Mesenchymal stem cell (in vitro differentiated cells and primary cell): ENCODE data around the gene ADAP1.

Experiments
- DNase-seq: peaks from one replicate; pipeline ENCODE4 v3.0.0-alpha.2; 2013
- H2AFZ ChIP-seq: one replicate; pipeline ENCODE4 v1.6.1; 2013; ENCODE audit warnings: low read depth, mild to moderate bottlenecking, control low read depth, inconsistent platforms, low read length, moderate library complexity
- H2AK5ac ChIP-seq: 2 replicates; pipeline ENCODE4 v1.6.1; 2013; ENCODE audit warnings: low read length, moderate library complexity, mild to moderate bottlenecking, inconsistent platforms; ENCODE audit not compliant: severe bottlenecking
- H2BK120ac ChIP-seq: one replicate; pipeline ENCODE4 v1.6.1; 2013; ENCODE audit warnings: low read depth, mild to moderate bottlenecking, inconsistent platforms, low read length, moderate library complexity
- H2BK12ac ChIP-seq, 2 experiments: one replicate each; pipeline ENCODE4 v1.6.1; 2013; ENCODE audit warnings: inconsistent platforms in 2 of 2, low read length in 2 of 2, mild to moderate bottlenecking in 2 of 2, moderate library complexity in 2 of 2, control low read depth in 1 of 2
- H2BK15ac ChIP-seq: one replicate; pipeline ENCODE4 v1.6.1; 2013; ENCODE audit warnings: mild to moderate bottlenecking, low read depth, inconsistent platforms; ENCODE audit not compliant: poor library complexity, severe bottlenecking
- H2BK5ac ChIP-seq: 2 replicates; pipeline ENCODE4 v1.6.1; 2013; ENCODE audit warnings: low read depth, mild to moderate bottlenecking, low read length, control low read depth, inconsistent platforms; ENCODE audit not compliant: poor library complexity, severe bottlenecking
- H3K14ac ChIP-seq, 2 experiments: one replicate each; pipeline ENCODE4 v1.6.1; 2013; ENCODE audit warnings: inconsistent platforms in 2 of 2, low read length in 2 of 2, control low read depth in 1 of 2, mild to moderate bottlenecking in 1 of 2, moderate library complexity in 1 of 2
- H3K18ac ChIP-seq, 2 experiments: one replicate each; pipeline ENCODE4 v1.6.1; 2013; ENCODE audit warnings: inconsistent platforms in 2 of 2, low read length in 2 of 2, control low read depth in 1 of 2, low read depth in 1 of 2, mild to moderate bottlenecking in 1 of 2
- H3K23ac ChIP-seq, 2 experiments: one replicate each; pipeline ENCODE4 v1.6.1; 2013; ENCODE audit warnings: inconsistent platforms in 2 of 2, low read length in 2 of 2, mild to moderate bottlenecking in 2 of 2, moderate library complexity in 2 of 2, control low read depth in 1 of 2
- H3K27ac ChIP-seq: 2 replicates; pipeline ENCODE4 v1.5.1; 2013; ENCODE audit warnings: mild to moderate bottlenecking, moderate library complexity, low read length, control low read depth, inconsistent platforms; ENCODE audit not compliant: poor library complexity, severe bottlenecking
- H3K27me3 ChIP-seq, 2 experiments: 2 replicates each; pipeline versions ENCODE4 v1.6.1 to v1.7.0; 2013; ENCODE audit warnings: low read length in 2 of 2, mild to moderate bottlenecking in 2 of 2, moderate library complexity in 2 of 2, control low read depth in 1 of 2, inconsistent platforms in 1 of 2; ENCODE audit not compliant: control insufficient read depth in 1 of 2, insufficient read depth in 1 of 2
- H3K36me3 ChIP-seq, 2 experiments: 2 replicates each; pipeline versions ENCODE4 v1.6.1 to v1.7.0; 2013; ENCODE audit warnings: low read length in 2 of 2, control low read depth in 1 of 2, inconsistent platforms in 1 of 2, low read depth in 1 of 2, mild to moderate bottlenecking in 1 of 2; ENCODE audit not compliant: insufficient read depth in 2 of 2, control insufficient read depth in 1 of 2
- H3K4ac ChIP-seq, 2 experiments: one replicate each; pipeline ENCODE4 v1.6.1; 2013; ENCODE audit warnings: inconsistent platforms in 2 of 2, low read length in 2 of 2, mild to moderate bottlenecking in 2 of 2, moderate library complexity in 2 of 2, control low read depth in 1 of 2, low read depth in 1 of 2
- H3K4me1 ChIP-seq: 2 replicates; pipeline ENCODE4 v1.6.1; 2013; ENCODE audit warnings: low read depth, low read length, control low read depth; ENCODE audit not compliant: control insufficient read depth, insufficient read depth
- H3K4me2 ChIP-seq: 2 replicates; pipeline ENCODE4 v1.6.1; 2013; ENCODE audit warnings: low read length, mild to moderate bottlenecking, inconsistent platforms; ENCODE audit not compliant: poor library complexity, severe bottlenecking
- H3K4me3 ChIP-seq, 2 experiments: 2 replicates each; pipeline versions ENCODE4 v1.5.1 to v1.7.0; 2013; ENCODE audit warnings: low read length in 2 of 2, mild to moderate bottlenecking in 2 of 2, control low read depth in 1 of 2, low read depth in 1 of 2; ENCODE audit not compliant: insufficient read depth in 1 of 2
- H3K79me1 ChIP-seq: replicated peaks from 2 replicates; pipeline ENCODE4 v1.6.1; 2013; ENCODE audit warnings: mild to moderate bottlenecking, control low read depth, low read length, inconsistent platforms; ENCODE audit not compliant: poor library complexity, severe bottlenecking
- H3K9ac ChIP-seq: 2 replicates; pipeline ENCODE4 v1.7.0; 2013; ENCODE audit warnings: mild to moderate bottlenecking, low read length, moderate library complexity
- H3K9me3 ChIP-seq: 2 replicates; pipeline ENCODE4 v1.7.0; 2013; ENCODE audit warnings: mild to moderate bottlenecking, low read length; ENCODE audit not compliant: control insufficient read depth
- H4K8ac ChIP-seq: one replicate; pipeline ENCODE4 v1.6.1; 2013; ENCODE audit warnings: inconsistent platforms, mild to moderate bottlenecking, low read length, moderate library complexity
- H4K91ac ChIP-seq: one replicate; pipeline ENCODE4 v1.6.1; 2013; ENCODE audit warnings: mild to moderate bottlenecking, low read length, inconsistent platforms
- WGBS: methylation state at CpG from one replicate; pipeline ENCODE4 v1.1.7; 2013; ENCODE audit warnings: mixed read lengths; 5-methylcytosine and 5-hydroxymethylcytosine counted together

ADAP1 gene

DNA sequence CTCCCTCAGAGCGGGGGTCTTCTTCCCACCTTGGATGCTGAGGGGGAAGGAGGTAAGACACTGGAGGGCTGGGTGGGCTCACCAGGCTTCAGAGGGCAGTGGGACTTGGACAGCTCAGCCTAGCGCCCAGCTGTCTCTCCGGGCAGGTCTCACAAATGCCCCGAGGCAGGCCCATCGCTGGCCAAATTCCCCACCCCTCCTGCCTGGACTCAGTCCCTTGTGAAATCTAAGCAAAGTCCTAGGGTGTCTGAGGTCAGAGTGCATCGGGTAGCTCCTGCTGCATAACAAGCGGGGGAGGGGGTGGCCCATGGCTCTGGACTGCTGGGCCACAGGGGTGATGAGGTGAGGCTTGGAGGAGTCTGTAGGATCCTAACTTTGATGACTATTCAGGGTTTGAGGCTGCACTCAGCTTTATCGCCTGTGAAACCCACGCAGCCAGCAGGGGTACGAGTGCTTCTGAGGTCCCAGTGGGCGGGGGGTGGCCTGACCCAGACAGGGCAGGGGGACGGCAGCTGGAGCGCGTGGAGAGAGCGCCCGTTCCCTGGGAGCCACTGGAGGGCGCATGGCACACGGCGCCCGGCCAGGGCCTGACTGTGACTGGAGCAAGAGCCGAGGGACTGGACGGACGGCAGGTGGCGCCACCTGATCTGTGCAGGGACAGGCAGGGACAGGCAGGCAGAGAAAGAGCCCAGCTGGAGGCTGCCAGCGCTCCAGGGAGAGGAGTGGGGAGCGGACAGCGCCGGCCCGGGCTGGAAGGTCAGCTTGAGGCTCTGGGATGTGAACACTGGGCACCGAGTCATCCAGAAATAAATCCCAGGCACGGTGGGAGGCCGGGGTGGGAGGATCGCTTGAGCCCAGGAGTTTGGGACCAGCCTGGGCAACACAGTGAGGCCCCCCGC lies 38.5 kb upstream of the ADAP1 start:
- Histone ChIP-seq H2BK12ac (no peak overlapping the region), H4K8ac (no peak overlapping the region), H3K4me3 (no peak overlapping the region), H3K4ac (no peak overlapping the region), H3K9me3 (no peaks in the 10 kb centered on the region), H3K4me1 (peaks cover 24% of the 10 kb centered on the region), H3K27me3 (peaks cover 0 to 26% of the 10 kb centered on the region in 2 experiments), H2BK5ac (no peak overlapping the region), H3K23ac (no peak overlapping the region), H2AK5ac (no peak overlapping the region), H3K9ac (peak overlapping the region; percentile 51), H3K4me2 (peak overlapping the region; percentile 35), H2BK15ac (no peak overlapping the region), H2BK120ac (no peak overlapping the region), H3K36me3 (peaks cover 0 to 33% of the 10 kb centered on the region in 2 experiments), H3K18ac (no peak overlapping the region), H3K14ac (no peak overlapping the region), H2AFZ (no peak overlapping the region), H3K27ac (no peak overlapping the region), H4K91ac (peak overlapping the region; percentile 11), H3K79me1 (peaks cover 5% of the 10 kb centered on the region)
- DNase-seq: peak; percentile 95
- WGBS: 20% methylated on average over 32 of the region's 34 CpGs

DNA sequence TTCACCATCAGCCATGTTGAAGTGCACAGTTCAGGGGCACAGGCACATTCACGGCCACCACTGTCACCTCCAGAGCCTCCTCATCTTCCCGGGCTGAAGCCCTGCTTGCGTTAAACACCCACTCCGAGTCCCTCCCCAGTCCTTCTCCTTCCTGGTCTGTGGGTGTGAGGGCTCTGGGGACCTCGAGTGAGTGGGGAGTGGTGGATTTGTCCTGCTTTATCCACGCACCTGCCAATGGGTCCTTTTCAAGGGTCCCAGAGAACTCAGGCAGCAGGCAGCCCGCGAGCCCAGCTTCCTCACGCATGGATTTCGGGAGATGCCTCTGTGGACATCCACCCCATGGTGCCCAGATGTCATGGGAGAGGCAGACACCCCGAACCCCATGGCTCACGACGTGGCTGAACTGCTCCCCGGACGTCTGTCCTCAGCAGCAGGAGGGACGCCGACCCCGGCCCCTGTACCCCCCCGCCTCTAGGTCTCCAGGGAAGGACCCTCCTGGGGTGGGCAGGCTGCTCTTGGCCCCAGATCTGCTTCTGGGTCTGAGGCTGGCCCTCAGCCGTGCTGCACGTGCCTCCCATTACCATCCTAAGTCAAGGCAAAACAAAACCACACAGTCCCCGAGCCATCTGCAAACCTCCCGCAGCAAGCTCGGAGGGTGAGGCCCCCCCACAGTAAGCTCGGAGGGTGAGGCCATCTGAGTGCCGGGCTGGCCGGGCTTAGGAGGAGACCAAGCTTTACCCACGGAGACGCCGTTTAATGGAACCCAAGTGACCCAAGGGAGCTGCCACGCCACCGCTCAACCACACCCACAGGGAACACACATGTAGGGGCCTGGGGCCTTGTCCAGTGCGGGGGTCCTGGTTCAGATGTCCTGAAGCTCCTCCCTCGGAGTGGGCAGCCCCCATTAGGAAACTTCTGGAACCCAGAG lies 37.5 kb upstream of the ADAP1 start:
- H3K36me3 ChIP-seq: peaks cover 0 to 24% of the 10 kb centered on the region in 2 experiments
- H3K27ac ChIP-seq: no peak overlapping the region
- no peak overlapping the region for H3K14ac ChIP-seq
- H3K4me1 ChIP-seq: peaks cover 33% of the 10 kb centered on the region
- no peak overlapping the region for H2AK5ac ChIP-seq
- no peak overlapping the region for H2BK5ac ChIP-seq
- H3K4me2 ChIP-seq: no peak overlapping the region
- H2BK15ac ChIP-seq: no peak overlapping the region
- H2BK120ac ChIP-seq: no peak overlapping the region
- H2AFZ ChIP-seq: no peak overlapping the region
- H3K4me3 ChIP-seq: no peak overlapping the region
- no peak overlapping the region for H3K18ac ChIP-seq
- no peak overlapping the region for H4K8ac ChIP-seq
- H3K9me3 ChIP-seq: no peaks in the 10 kb centered on the region
- peaks cover 3% of the 10 kb centered on the region for H3K79me1 ChIP-seq
- no peak overlapping the region for H3K23ac ChIP-seq
- H3K4ac ChIP-seq: no peak overlapping the region
- no peak overlapping the region for H2BK12ac ChIP-seq
- H4K91ac ChIP-seq: no peak overlapping the region
- DNase-seq: no peak
- peaks cover 0 to 26% of the 10 kb centered on the region in 2 experiments for H3K27me3 ChIP-seq
- H3K9ac ChIP-seq: no peak overlapping the region
- WGBS: 93% methylated on average over 30 of the region's 34 CpGs

DNA sequence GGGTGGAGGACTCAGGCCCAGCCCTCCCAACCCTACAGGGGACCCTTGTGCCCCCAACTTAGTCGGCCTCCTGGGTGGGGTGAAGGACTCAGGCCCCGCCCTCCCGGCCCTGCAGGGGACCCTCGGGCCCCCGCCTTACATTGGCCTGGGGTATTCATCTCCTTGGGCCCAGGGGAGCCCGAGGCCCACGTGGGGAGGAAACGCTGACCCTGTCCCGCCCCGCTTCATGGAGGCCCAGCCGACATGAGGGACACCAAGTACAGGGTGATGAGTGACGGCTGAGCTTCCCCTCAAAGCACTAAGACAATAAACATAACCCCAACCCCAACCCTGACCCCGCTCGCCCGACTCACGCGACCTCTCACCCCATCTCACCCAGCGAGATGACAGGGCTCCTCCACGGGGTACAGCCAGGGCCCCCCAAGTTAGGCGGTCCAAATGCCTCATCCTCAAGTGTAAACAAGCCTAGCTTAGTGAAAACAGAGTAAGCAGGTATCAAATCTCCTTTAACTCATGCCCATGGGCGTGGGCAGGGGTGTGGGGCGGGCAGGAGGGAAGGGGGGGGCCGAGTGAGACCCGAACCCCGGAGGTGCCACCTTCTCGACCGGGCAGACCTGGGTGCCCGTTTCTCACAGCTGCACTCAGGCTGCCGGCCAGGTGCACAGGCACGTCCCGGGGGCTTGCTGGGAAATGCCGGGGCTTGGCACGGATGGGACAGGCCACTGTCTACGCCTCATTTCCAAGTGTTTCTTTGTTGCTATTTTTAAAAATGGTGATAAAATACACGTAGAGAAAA lies 36.7 kb upstream of the ADAP1 start:
- Histone ChIP-seq H2BK5ac (no peak overlapping the region), H3K4me2 (no peak overlapping the region), H4K91ac (no peak overlapping the region), H3K18ac (no peak overlapping the region), H3K23ac (no peak overlapping the region), H2AK5ac (no peak overlapping the region), H3K36me3 (peaks cover 0 to 17% of the 10 kb centered on the region in 2 experiments), H2BK15ac (no peak overlapping the region), H3K9ac (no peak overlapping the region), H3K14ac (no peak overlapping the region), H2BK12ac (no peak overlapping the region), H2AFZ (no peak overlapping the region), H3K4ac (no peak overlapping the region), H4K8ac (no peak overlapping the region), H2BK120ac (no peak overlapping the region), H3K79me1 (no peaks in the 10 kb centered on the region), H3K4me1 (peaks cover 40% of the 10 kb centered on the region), H3K4me3 (no peak overlapping the region), H3K27ac (no peak overlapping the region), H3K9me3 (no peaks in the 10 kb centered on the region), H3K27me3 (peaks cover 0 to 35% of the 10 kb centered on the region in 2 experiments)
- WGBS: 85% methylated on average over 33 of the region's 35 CpGs
- DNase-seq: no peak
